Keratinocyte (primary cell): ENCODE results near the gene ARRB1. TPM values are rescaled to one million over a fixed set of nuclear protein-coding genes. Genes with fewer than 3 reads are reported as not detected.

Source experiments
- DNase-seq: peaks from one replicate; pipeline ENCODE4 v3.0.0-alpha.2; 2011; ENCODE audit warnings: low read depth, missing footprints, low spot score
- FAIRE-seq: peaks from 2 replicates; lab custom pipeline; 2011; peaks lifted over from hg19 to GRCh38; lab: Jason Lieb, UNC
- H2AFZ ChIP-seq: 2 replicates; pipeline ENCODE4 v1.6.0; 2012; ENCODE audit warnings: low read length, control low read depth, inconsistent platforms; ENCODE audit not compliant: control insufficient read depth
- H3K27ac ChIP-seq: 2 replicates; pipeline ENCODE4 v1.5.1; 2011; ENCODE audit warnings: low read length; ENCODE audit not compliant: control insufficient read depth, insufficient read depth
- H3K27me3 ChIP-seq: 3 replicates; pipeline ENCODE4 v1.6.0; 2011; ENCODE audit warnings: low read length; ENCODE audit not compliant: control insufficient read depth, insufficient read depth; ENCODE audit errors: extremely low read depth
- H3K36me3 ChIP-seq, 2 experiments: 2 replicates in 1 of 2; 3 replicates in 1 of 2; pipeline ENCODE4 v1.5.1; 2011; ENCODE audit warnings: low read length in 2 of 2, mild to moderate bottlenecking in 1 of 2; ENCODE audit not compliant: control insufficient read depth in 2 of 2, insufficient read depth in 2 of 2; ENCODE audit errors: extremely low read depth in 1 of 2
- H3K4me1 ChIP-seq: 3 replicates; pipeline ENCODE4 v1.5.1; 2011; ENCODE audit warnings: low read length; ENCODE audit not compliant: control insufficient read depth, insufficient read depth; ENCODE audit errors: extremely low read depth
- H3K4me2 ChIP-seq: 3 replicates; pipeline ENCODE4 v1.6.0; 2011; ENCODE audit warnings: low read depth, low read length; ENCODE audit not compliant: control insufficient read depth, insufficient read depth; ENCODE audit errors: extremely low read depth
- H3K4me3 ChIP-seq, 3 experiments: fragments of 200-600 bp in 1 of 3; sonication (generic) in 1 of 3; 2 replicates in 2 of 3; 3 replicates in 1 of 3; pipeline ENCODE4 v1.5.1; 2011 to 2016; ENCODE audit warnings: low read length in 3 of 3, mild to moderate bottlenecking in 3 of 3, control low read depth in 2 of 3, inconsistent platforms in 1 of 3, low read depth in 1 of 3, mixed read lengths in 1 of 3, mixed run types in 1 of 3, moderate library complexity in 1 of 3; ENCODE audit not compliant: control insufficient read depth in 2 of 3, insufficient read depth in 2 of 3; ENCODE audit errors: extremely low read depth in 1 of 3
- H3K79me2 ChIP-seq: 2 replicates; pipeline ENCODE4 v1.6.0; 2012; ENCODE audit warnings: low read length; ENCODE audit not compliant: control insufficient read depth, insufficient read depth
- H3K9ac ChIP-seq: 3 replicates; pipeline ENCODE4 v1.6.0; 2011; ENCODE audit warnings: low read length; ENCODE audit not compliant: control insufficient read depth, insufficient read depth; ENCODE audit errors: extremely low read depth
- H3K9me1 ChIP-seq: 3 replicates; pipeline ENCODE4 v1.6.0; 2011; ENCODE audit warnings: low read length; ENCODE audit not compliant: control insufficient read depth, insufficient read depth; ENCODE audit errors: extremely low read depth
- H3K9me3 ChIP-seq: 2 replicates; pipeline ENCODE4 v1.5.1; 2012; ENCODE audit warnings: low read depth, low read length; ENCODE audit not compliant: control insufficient read depth
- H4K20me1 ChIP-seq: 3 replicates; pipeline ENCODE4 v1.6.0; 2011; ENCODE audit warnings: low read length; ENCODE audit not compliant: control insufficient read depth, insufficient read depth; ENCODE audit errors: extremely low read depth
- CTCF ChIP-seq, 3 experiments: IDR thresholded peaks in 1 of 3; conservative IDR thresholded peaks in 1 of 3; optimal IDR thresholded peaks in 1 of 3; 2 replicates in 2 of 3; 3 replicates in 1 of 3; pipeline versions ENCODE3 to v1.5.1; 2011; ENCODE audit warnings: low read length in 3 of 3, mild to moderate bottlenecking in 3 of 3, moderate library complexity in 2 of 3, control low read depth in 1 of 3, inconsistent platforms in 1 of 3; ENCODE audit not compliant: insufficient read depth in 2 of 3; ENCODE audit errors: extremely low read depth in 1 of 3
- EZH2 ChIP-seq: IDR thresholded peaks from one replicate; pipeline ENCODE4 v1.6.1; 2012; ENCODE audit warnings: inconsistent platforms, mild to moderate bottlenecking, low read length, moderate library complexity
- dilution Hi-C: fragments of 300-500 bp; cut with MboI; formaldehyde crosslinking; loops from one replicate; pipeline ENCODE4 v1.7.0; 2020; ENCODE audit warnings: low sequenced_read_pairs; ENCODE audit not compliant: extremely low pct_ligation_motif_present
- polyA plus RNA-seq, 5 experiments: library from polyadenylated mRNA; depleted of rRNA in 3 of 5; stranded (reverse) in 3 of 5; stranded (forward) in 1 of 5; unstranded in 1 of 5; fragments of >200 nt; gene quantifications; 1 replicate in 1 of 5; 2 replicates in 3 of 5; 3 replicates in 1 of 5; pipeline versions ENCODE4 v1.2.1 to v1.2.3, GENCODE V29; 2011 to 2012; ENCODE audit warnings: missing spikeins in 2 of 5, low read depth in 1 of 5, low replicate concordance in 1 of 5

ARRB1 gene
- polyA plus RNA-seq, 1 donor (not counting 4 experiments of a cell fraction or from before 2014, with no cell fraction given) = 0.94 TPM

- H3K27ac ChIP-seq = no peak overlapping the region
- no peak overlapping the region for H3K4me2 ChIP-seq
- H3K9me3 ChIP-seq = no peaks in the 10 kb centered on the region
- H3K9me1 ChIP-seq = no peaks in the 10 kb centered on the region
- no peak for DNase-seq
- no peaks in the 10 kb centered on the region for H3K4me1 ChIP-seq
- no peak overlapping the region for H3K9ac ChIP-seq
- dilution Hi-C loops = no loop called here
- H3K4me3 ChIP-seq = no peak overlapping the region
- no peak for FAIRE-seq
- no peaks in the 10 kb centered on the region for H4K20me1 ChIP-seq
- H3K27me3 ChIP-seq = no peaks in the 10 kb centered on the region
- no peaks in the 10 kb centered on the region for H3K36me3 ChIP-seq
- no peaks in the 10 kb centered on the region for H3K79me2 ChIP-seq
- no peak overlapping the region for H2AFZ ChIP-seq
- TF ChIP-seq CTCF (optimal IDR thresholded peaks at IDR 0.05 in 1 of 3, IDR thresholded peaks at IDR 0.05 in 1 of 3, conservative IDR thresholded peaks at IDR 0.05 in 1 of 3; ENCODE audit: extremely low read depth in 1 of 3, insufficient read depth in 2 of 3, low read length in 3 of 3) (no peak), EZH2 (no peak)
Observed at GRCh38 chr11:75277211-75277805, 74.2 kb downstream of the ARRB1 start.

GRCh38 chr11:75276686-75277085 is 74.8 kb downstream of the ARRB1 start:
- no peaks in the 10 kb centered on the region for H3K9me1 ChIP-seq
- H3K4me3 ChIP-seq = no peak overlapping the region
- H3K27me3 ChIP-seq = no peaks in the 10 kb centered on the region
- no peaks in the 10 kb centered on the region for H3K79me2 ChIP-seq
- H3K9me3 ChIP-seq = no peaks in the 10 kb centered on the region
- FAIRE-seq = no peak
- H4K20me1 ChIP-seq = no peaks in the 10 kb centered on the region
- H2AFZ ChIP-seq = no peak overlapping the region
- no peak for DNase-seq
- no peaks in the 10 kb centered on the region for H3K4me1 ChIP-seq
- no peak overlapping the region for H3K9ac ChIP-seq
- H3K27ac ChIP-seq = no peak overlapping the region
- dilution Hi-C loops = no loop called here
- no peaks in the 10 kb centered on the region for H3K36me3 ChIP-seq
- no peak overlapping the region for H3K4me2 ChIP-seq
- TF ChIP-seq EZH2 (no peak), CTCF (optimal IDR thresholded peaks at IDR 0.05 in 1 of 3, IDR thresholded peaks at IDR 0.05 in 1 of 3, conservative IDR thresholded peaks at IDR 0.05 in 1 of 3; ENCODE audit: extremely low read depth in 1 of 3, insufficient read depth in 2 of 3, low read length in 3 of 3) (no peak)
